GM19463 (cell line): ENCODE measurements around the gene DNAH10.

Experiments
- ATAC-seq: cut with Tn5 transposase; IDR thresholded peaks from one replicate; pipeline ENCODE4 v1.9.1; 2021; ENCODE audit warnings: mild to moderate bottlenecking, moderate library complexity; ENCODE audit not compliant: unreplicated experiment

DNAH10 gene

GRCh38 chr12:123962513-123962912 is 200.4 kb downstream of the DNAH10 start:
- no peak for ATAC-seq

- ATAC-seq: no peak
Observed at GRCh38 chr12:123963821-123964220, 201.7 kb downstream of the DNAH10 start.

DNA sequence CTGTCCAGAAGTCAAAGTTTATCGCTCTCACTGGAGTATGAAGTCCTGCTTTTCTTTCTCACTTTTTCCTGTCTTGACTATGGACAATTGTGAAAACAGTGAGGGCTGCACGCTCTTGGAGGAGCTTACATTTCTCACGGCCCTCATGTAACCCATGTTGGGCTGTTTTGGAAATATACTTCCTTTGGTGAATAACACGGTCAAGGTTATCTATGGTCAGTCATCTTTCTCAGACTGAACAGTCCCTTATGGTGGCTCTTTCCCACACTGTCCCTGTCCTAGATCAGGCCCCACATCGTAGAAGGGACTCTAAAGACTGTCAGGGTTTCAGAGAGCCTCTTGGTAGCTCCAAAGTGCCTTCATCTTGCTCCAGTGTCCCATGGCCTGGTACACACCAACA is 203.3 kb downstream of the DNAH10 start:
- no peak for ATAC-seq

- no peak for ATAC-seq
Observed at GRCh38 chr12:123966596-123966995, 204.5 kb downstream of the DNAH10 start.

DNA sequence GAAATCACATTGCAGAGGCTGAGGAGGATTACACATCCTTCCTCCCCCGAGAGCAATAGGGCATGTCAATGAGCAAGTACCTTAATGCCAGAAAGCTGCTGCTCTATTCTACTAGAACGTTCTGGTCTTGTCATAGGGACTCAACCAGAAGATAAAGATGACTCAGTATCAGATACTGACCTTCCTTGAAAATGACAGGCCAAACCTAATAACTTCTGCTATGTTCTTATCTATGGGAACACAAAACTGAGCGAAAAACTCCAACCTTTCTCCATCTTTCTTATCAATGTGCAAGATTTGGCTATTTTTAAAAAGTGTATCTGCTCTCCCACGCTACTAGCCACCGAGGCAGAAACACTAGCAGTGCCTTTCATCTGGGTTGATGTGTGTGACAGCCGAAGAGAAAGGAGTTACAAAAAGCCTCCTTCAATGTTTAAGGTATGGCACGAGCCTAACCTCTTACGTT is 205.1 kb downstream of the DNAH10 start:
- no peak for ATAC-seq

DNA sequence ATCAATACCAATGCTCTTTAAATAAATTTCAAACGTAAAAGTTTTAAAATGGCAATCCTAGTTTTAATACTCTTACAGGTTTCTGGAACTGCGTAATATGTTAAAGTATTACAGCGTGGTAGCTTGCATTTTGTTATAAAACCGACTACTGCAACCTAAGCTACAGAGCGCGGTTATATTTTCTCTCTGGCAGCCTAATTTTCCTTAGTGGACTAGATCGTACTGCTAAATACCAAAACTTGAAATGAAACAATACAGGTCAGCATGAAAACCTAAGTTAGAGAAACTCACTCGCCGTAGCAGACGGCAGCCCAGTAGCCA is 209.3 kb downstream of the DNAH10 start:
- no peak for ATAC-seq

- ATAC-seq: no peak
Observed at GRCh38 chr12:123971770-123972456, 209.8 kb downstream of the DNAH10 start.

GRCh38 chr12:123972457-123973401 is 210.6 kb downstream of the DNAH10 start, which contains the start of the genes CCDC92 and ZNF664:
TSS of gene CCDC92 (minus strand) at chr12:123972831. CDS start at chr12:123944305, 28,526 bp downstream.
TSS of gene ZNF664 (plus strand) at chr12:123973215. CDS start at chr12:124012145, 38,930 bp downstream.
- peak; percentile 79 for ATAC-seq

- peak; percentile 1 for ATAC-seq
Observed at GRCh38 chr12:123973552-123974341, 211.6 kb downstream of the DNAH10 start.

DNA sequence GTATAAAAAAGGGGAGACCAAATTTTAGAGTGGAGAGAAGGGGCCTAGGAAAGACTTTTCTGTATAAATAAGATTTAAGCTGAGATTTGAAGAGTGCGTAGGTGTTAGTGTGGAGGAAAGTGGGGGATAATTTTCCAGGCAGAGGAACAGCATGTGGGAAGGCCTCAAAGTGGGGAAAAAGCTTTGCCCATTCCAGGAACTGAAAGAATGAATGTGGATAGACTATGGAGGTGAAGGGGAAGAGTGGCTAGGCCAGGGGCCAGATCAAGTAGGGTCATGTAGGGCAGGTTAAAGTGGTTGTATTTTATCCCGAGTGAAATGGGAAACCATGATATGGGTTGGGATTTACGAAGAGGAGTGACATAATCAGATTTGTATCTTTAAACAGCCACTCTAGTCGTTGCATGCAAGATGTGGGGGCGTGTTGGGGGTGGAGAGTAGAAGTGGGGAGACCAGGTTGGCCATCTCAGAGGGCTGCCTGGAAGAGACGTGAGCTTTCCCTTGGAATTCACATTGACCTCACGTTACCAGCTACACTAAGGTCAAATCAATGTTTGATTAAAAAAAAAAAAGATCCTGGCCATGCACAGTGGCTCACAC is 214.2 kb downstream of the DNAH10 start:
- no peak for ATAC-seq

DNA sequence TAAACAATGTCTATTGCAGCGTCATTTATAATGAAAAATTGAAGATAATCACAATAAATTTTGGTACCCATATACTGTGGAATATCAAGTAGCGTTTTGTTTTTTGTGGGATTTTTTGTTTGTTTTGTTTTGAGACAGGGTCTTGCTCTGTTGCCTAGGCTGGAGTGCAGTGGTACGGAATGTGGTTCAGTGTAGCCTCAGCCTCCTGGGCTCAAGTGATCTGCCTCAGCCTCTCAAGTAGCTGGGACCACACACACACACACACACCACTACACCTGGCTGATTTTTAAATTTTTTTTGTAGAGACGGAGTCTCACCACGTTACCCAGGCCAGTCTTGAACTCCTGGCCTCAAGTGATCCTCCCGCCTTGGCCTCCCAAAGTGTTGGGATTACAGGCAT is 217.5 kb downstream of the DNAH10 start:
- ATAC-seq: no peak

DNA sequence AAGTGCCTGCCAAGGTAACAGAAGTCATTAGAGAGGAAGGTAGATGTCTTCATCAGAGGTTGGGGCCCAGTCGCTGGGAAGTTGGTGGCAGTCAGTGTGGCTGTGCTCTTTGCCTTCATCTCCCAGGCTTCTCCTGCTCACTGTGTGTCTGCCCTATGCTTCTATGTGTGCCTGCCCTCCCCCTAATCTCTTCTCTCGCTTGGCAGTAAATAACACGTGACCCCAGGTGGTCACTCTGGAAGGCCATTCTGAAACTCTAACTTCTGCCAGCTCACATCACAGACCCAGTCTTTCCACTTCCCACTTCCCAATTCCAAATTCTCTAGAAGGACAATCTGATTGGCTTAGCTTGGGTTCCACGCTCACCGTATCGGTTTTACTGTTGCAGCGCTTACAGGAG is 220.2 kb downstream of the DNAH10 start:
- no peak for ATAC-seq

- ATAC-seq: no peak
Observed at GRCh38 chr12:123983822-123984485, 221.9 kb downstream of the DNAH10 start.

DNA sequence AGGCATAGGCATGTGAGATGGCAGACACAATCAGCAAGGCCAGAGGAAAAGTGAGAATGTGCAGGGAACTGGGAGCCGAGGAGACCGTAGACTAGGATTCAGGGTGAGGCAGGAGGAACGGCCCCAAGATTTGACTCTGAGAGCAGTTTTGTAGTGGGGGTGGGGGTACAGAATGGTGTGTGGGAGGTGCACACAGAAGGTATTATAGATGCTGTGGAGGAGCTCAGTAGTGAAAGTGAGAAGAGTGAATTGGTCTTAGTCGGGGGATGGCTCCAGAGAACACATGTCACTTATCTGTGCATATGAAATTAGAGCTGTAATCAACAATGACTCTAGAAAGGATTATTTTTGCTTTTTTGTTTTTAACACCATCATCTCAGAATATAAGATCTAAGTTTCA is 222.8 kb downstream of the DNAH10 start:
- no peak for ATAC-seq
